Measurements from ENCODE around the gene TRIM9.

DNA sequence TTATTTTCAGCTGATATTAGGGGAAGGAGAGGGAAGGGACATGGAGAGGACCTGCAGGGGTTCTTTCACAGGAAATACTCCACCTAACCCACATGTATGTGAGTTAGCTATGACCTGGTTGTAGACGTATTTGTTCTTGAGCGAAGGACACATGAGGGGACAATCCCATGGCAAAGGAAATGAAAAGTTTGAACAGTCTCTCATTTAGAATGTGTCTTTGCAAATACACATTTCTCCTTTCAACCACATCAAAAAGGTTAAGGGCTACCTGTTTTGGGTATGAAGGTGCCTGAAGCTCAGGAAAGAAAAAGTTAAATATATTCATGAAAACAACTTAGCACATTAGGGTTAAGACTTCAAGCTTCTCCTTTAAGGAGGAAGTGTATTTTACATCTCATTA, 158.0 kb downstream of the TRIM9 start:
- TF ChIP-seq ARNTL (CRISPR knock-in tag; IDR thresholded peaks at IDR 0.05; ENCODE audit: borderline replicate concordance, low read depth) (no peak), ZFP3 (CRISPR knock-in tag; IDR thresholded peaks at IDR 0.05) (no peak), ZNF565 (CRISPR knock-in tag; conservative IDR thresholded peaks at IDR 0.05; ENCODE audit: low read depth) (no peak), ZNF8 (CRISPR knock-in tag; IDR thresholded peaks at IDR 0.05) (no peak)
- TF ChIP-seq, protein P1, sequence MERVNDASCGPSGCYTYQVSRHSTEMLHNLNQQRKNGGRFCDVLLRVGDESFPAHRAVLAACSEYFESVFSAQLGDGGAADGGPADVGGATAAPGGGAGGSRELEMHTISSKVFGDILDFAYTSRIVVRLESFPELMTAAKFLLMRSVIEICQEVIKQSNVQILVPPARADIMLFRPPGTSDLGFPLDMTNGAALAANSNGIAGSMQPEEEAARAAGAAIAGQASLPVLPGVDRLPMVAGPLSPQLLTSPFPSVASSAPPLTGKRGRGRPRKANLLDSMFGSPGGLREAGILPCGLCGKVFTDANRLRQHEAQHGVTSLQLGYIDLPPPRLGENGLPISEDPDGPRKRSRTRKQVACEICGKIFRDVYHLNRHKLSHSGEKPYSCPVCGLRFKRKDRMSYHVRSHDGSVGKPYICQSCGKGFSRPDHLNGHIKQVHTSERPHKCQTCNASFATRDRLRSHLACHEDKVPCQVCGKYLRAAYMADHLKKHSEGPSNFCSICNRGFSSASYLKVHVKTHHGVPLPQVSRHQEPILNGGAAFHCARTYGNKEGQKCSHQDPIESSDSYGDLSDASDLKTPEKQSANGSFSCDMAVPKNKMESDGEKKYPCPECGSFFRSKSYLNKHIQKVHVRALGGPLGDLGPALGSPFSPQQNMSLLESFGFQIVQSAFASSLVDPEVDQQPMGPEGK (CRISPR knock-in tag; IDR thresholded peaks at IDR 0.05; ENCODE audit: borderline replicate concordance) = no peak
